ENCODE results near the gene PRDM16.
"Not testable (repeated sequence)": the region's sequence is repeated elsewhere in the genome, so short reads cannot be mapped to it uniquely, and the experiment has no call there.

PRDM16 gene

GRCh38 chr1:3234956-3235355 is 166.0 kb downstream of the PRDM16 start:
- no peak for DNase-seq

- no peak for DNase-seq
Observed at GRCh38 chr1:3235496-3235895, 166.5 kb downstream of the PRDM16 start.

GRCh38 chr1:3236361-3236760 is 167.4 kb downstream of the PRDM16 start:
- no peak for DNase-seq

GRCh38 chr1:3236955-3237354 is 168.0 kb downstream of the PRDM16 start:
- DNase-seq, result no peak

GRCh38 chr1:3237570-3237969 is 168.6 kb downstream of the PRDM16 start:
- no peak for DNase-seq

GRCh38 chr1:3237994-3238702 is 169.1 kb downstream of the PRDM16 start:
- no peak for DNase-seq

- DNase-seq, result no peak
Observed at GRCh38 chr1:3238703-3239278, 169.8 kb downstream of the PRDM16 start.

GRCh38 chr1:3239991-3240390 is 171.0 kb downstream of the PRDM16 start:
- not testable (repeated sequence) for DNase-seq

GRCh38 chr1:3240524-3241235 is 171.7 kb downstream of the PRDM16 start:
- no peak for DNase-seq

GRCh38 chr1:3241236-3241550 is 172.2 kb downstream of the PRDM16 start:
- no peak for DNase-seq

GRCh38 chr1:3241673-3242407 is 172.8 kb downstream of the PRDM16 start:
- DNase-seq, result no peak

GRCh38 chr1:3242408-3243260 is 173.6 kb downstream of the PRDM16 start:
- no peak for DNase-seq

GRCh38 chr1:3243304-3243703 is 174.3 kb downstream of the PRDM16 start:
- no peak for DNase-seq

GRCh38 chr1:3244025-3244926 is 175.3 kb downstream of the PRDM16 start:
- DNase-seq, result no peak

- no peak for DNase-seq
Observed at GRCh38 chr1:3244927-3245315, 175.9 kb downstream of the PRDM16 start.

GRCh38 chr1:3245344-3245743 is 176.3 kb downstream of the PRDM16 start:
- DNase-seq, result no peak

GRCh38 chr1:3245768-3246167 is 176.8 kb downstream of the PRDM16 start:
- DNase-seq, result no peak

GRCh38 chr1:3246251-3246650 is 177.2 kb downstream of the PRDM16 start:
- DNase-seq, result no peak

- no peak for DNase-seq
Observed at GRCh38 chr1:3247521-3248121, 178.6 kb downstream of the PRDM16 start.

- no peak for DNase-seq
Observed at GRCh38 chr1:3248155-3249141, 179.4 kb downstream of the PRDM16 start.

Data from CD4-positive, alpha-beta T cell treated with Interleukin-1 beta for 1 hour (primary cell).